Naive thymus-derived CD4-positive, alpha-beta T cell (primary cell): Measurements from ENCODE around the gene SPATA2. TPM values are rescaled to one million over a fixed set of nuclear protein-coding genes. Genes with fewer than 3 reads are reported as not detected.

Experiments used
- ATAC-seq: fragments of 150-1000 bp; cut with Tn5 transposase; 2 replicates; pipeline ENCODE4 v1.10.0; 2021; ENCODE audit warnings: mild to moderate bottlenecking, moderate library complexity
- CTCF ChIA-PET: fragments of 350-600 bp; sonication (Branson Sonifier 250); formaldehyde crosslinking; loops from one replicate; lab custom pipeline; 2021; ENCODE audit warnings: antibody characterized with exemption; lab: Charles Lee
- POLR2A ChIA-PET: fragments of 350-600 bp; sonication (Branson Sonifier 250); formaldehyde crosslinking; loops from one replicate; lab custom pipeline; 2021; ENCODE audit warnings: antibody characterized with exemption, inconsistent platforms; lab: Charles Lee
- DNase-seq, 9 donors: peaks; one replicate each; pipeline versions ENCODE4 v3.0.0 to v3.0.0-alpha.2; 2020 to 2022; ENCODE audit warnings: mixed read lengths in 1 of 9
- H3K27ac ChIP-seq: one replicate; pipeline ENCODE4 v1.7.0; 2013; ENCODE audit warnings: mild to moderate bottlenecking, low read depth, low read length, moderate library complexity
- H3K27me3 ChIP-seq, 2 donors: one replicate each; pipeline ENCODE4 v1.7.0; 2013; ENCODE audit warnings: low read length in 2 of 2, mild to moderate bottlenecking in 2 of 2, moderate library complexity in 2 of 2; ENCODE audit not compliant: control insufficient read depth in 2 of 2, insufficient read depth in 2 of 2
- H3K36me3 ChIP-seq, 3 experiments: 1 replicate in 2 of 3; 2 replicates in 1 of 3; pipeline ENCODE4 v1.7.0; 2013; ENCODE audit warnings: low read length in 3 of 3, mild to moderate bottlenecking in 3 of 3, moderate library complexity in 1 of 3; ENCODE audit not compliant: insufficient read depth in 3 of 3, control insufficient read depth in 2 of 3
- H3K4me1 ChIP-seq, 2 donors: one replicate each; pipeline ENCODE4 v1.7.0; 2013; ENCODE audit warnings: low read length in 2 of 2, mild to moderate bottlenecking in 2 of 2, moderate library complexity in 1 of 2; ENCODE audit not compliant: control insufficient read depth in 2 of 2, insufficient read depth in 2 of 2
- H3K4me3 ChIP-seq: 2 replicates; pipeline ENCODE4 v1.7.0; 2013; ENCODE audit warnings: mild to moderate bottlenecking, low read length
- H3K9me3 ChIP-seq, 3 experiments: 1 replicate in 2 of 3; 2 replicates in 1 of 3; pipeline ENCODE4 v1.7.0; 2013; ENCODE audit warnings: low read length in 3 of 3; ENCODE audit not compliant: control insufficient read depth in 2 of 3
- H3K27ac Mint-ChIP-seq, 9 donors: one replicate each; pipeline ENCODE4 v1.8.0; 2020 to 2022; ENCODE audit warnings: mixed read lengths in 9 of 9, mild to moderate bottlenecking in 8 of 9, moderate library complexity in 5 of 9, inconsistent platforms in 2 of 9
- H3K27me3 Mint-ChIP-seq, 5 donors: one replicate each; pipeline ENCODE4 v1.8.0; 2021 to 2022; ENCODE audit warnings: mixed read lengths in 5 of 5, mild to moderate bottlenecking in 1 of 5
- H3K36me3 Mint-ChIP-seq, 5 donors: one replicate each; pipeline ENCODE4 v1.8.0; 2020 to 2022; ENCODE audit warnings: mixed read lengths in 5 of 5, mild to moderate bottlenecking in 3 of 5, inconsistent platforms in 1 of 5
- H3K4me1 Mint-ChIP-seq, 7 donors: one replicate each; pipeline ENCODE4 v1.8.0; 2020 to 2022; ENCODE audit warnings: mixed read lengths in 7 of 7, mild to moderate bottlenecking in 3 of 7, inconsistent platforms in 1 of 7
- H3K4me3 Mint-ChIP-seq, 10 donors: one replicate each; pipeline ENCODE4 v1.8.0; 2020 to 2022; ENCODE audit warnings: mild to moderate bottlenecking in 10 of 10, mixed read lengths in 10 of 10, moderate library complexity in 6 of 10, inconsistent platforms in 2 of 10
- H3K9me3 Mint-ChIP-seq, 11 donors: one replicate each; pipeline ENCODE4 v1.8.0; 2020 to 2022; ENCODE audit warnings: mixed read lengths in 11 of 11, mild to moderate bottlenecking in 4 of 11, inconsistent platforms in 1 of 11, moderate library complexity in 1 of 11
- intact Hi-C, 2 donors: fragments of 100-400 bp; cut with micrococcal nuclease; formaldehyde crosslinking; loops; one replicate each; pipeline ENCODE4 v1.15.1; 2023
- polyA plus RNA-seq, 2 donors: library from polyadenylated mRNA; unstranded; fragments of 300-500 nt; fragmentation: Illumina TruSeq; gene quantifications; one replicate each; pipeline ENCODE4 v1.2.3, GENCODE V29; 2021
- total RNA-seq, 6 experiments: library from RNA in 5 of 6; stranded (reverse) in 5 of 6; gene quantifications; 1 replicate in 5 of 6; 2 replicates in 1 of 6; pipeline ENCODE4 v1.2.3 and lab custom pipeline; 2021 to 2026

Gene SPATA2
- total and polyA plus RNA-seq, 7 experiments from 2014 or later = 2.7 to 18.4 (median 9.6) TPM

DNA sequence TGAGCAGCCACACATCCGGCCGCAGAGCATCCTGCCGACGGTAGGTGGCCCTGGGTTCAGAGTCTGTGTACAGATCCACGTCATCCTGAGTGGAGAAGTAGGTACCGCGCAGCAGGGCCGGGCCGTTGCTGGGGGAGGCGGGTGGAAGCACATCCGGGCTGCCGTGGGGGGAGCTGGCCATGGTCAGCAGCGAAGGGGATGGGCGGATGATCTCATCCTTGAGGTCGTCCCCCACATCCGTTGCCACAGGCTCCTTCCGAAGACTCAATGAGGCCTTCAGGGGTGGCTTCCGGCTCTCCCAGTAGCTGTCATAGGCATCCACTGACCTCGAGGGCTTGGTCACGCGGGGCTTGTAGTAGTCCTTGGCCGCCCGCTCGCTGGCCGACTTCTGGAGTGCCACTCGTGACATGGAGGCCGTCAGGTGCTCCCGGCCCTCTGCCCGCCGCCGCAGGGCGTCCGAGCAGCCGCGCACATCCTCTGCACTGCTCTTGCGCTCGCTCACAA lies 9.2 kb downstream of the SPATA2 start:
- H3K27me3 Mint-ChIP-seq = no peaks in the 10 kb centered on the region
- POLR2A ChIA-PET = interaction anchor here (0.9 kb wide), 1 partner anchor 9 kb away, joined by 3 read pairs; the partner anchor contains the start of gene SPATA2
- H3K36me3 Mint-ChIP-seq = peaks cover 10 to 39% (median 11%) of the 10 kb centered on the region in 5 donors
- Histone ChIP-seq H3K27ac (no peak overlapping the region), H3K9me3 (no peaks in the 10 kb centered on the region), H3K36me3 (peaks cover 0 to 64% (median 4%) of the 10 kb centered on the region in 3 experiments), H3K27me3 (no peaks in the 10 kb centered on the region), H3K4me3 (no peak overlapping the region), H3K4me1 (no peaks in the 10 kb centered on the region)
- H3K9me3 Mint-ChIP-seq = no peaks in the 10 kb centered on the region
- intact Hi-C loops = no loop called here
- ATAC-seq (no peak), DNase-seq (no peak)
- H3K4me3 Mint-ChIP-seq = no peak overlapping the region
- CTCF ChIA-PET = interaction anchor here (0.9 kb wide), 1 partner anchor 25 kb away, joined by 3 read pairs; no protein-coding TSS in a partner anchor
- H3K27ac Mint-ChIP-seq = no peak overlapping the region
- peaks cover 0 to 12% (median 5%) of the 10 kb centered on the region in 7 donors for H3K4me1 Mint-ChIP-seq

DNA sequence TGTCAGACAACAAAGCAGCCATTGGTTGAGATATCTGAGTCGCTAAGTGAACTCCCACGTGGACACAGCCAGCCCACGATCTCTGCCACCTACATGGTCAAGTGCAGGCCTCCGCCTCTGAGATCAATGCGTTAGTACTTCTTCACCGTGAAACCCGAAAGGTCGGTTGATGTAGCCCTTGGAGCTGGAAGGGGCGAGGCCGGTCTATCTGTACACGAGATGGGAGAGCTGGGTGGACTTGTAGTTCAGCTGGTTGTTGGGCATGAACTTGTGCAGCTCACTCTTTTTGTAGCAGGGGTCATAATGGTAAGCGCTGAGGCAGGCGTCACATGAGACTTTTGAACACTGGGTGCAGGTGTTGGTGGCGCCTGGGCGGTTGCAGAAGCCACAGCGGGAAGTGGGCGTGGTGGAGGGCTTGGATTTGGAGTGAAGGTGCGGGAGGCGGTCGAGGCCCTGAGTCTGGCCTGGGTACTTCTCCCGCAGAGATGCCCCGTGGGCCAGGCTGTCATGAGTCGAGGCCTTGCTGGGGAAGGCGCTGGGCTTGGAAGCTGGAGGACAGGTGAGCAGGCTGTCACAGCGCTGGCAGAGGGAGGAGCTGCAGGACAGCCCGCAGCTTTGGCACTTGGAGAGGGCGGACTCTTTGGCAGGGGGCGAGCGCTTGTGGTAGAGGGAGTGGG lies 9.8 kb downstream of the SPATA2 start:
- Mint-ChIP-seq H3K27ac (no peak overlapping the region), H3K9me3 (no peaks in the 10 kb centered on the region), H3K4me3 (no peak overlapping the region), H3K4me1 (peaks cover 0 to 8% (median 3%) of the 10 kb centered on the region in 7 donors), H3K36me3 (peaks cover 10 to 39% (median 11%) of the 10 kb centered on the region in 5 donors), H3K27me3 (no peaks in the 10 kb centered on the region)
- Histone ChIP-seq H3K27ac (no peak overlapping the region), H3K4me1 (no peaks in the 10 kb centered on the region), H3K36me3 (peaks cover 0 to 64% (median 4%) of the 10 kb centered on the region in 3 experiments), H3K4me3 (no peak overlapping the region), H3K9me3 (no peaks in the 10 kb centered on the region), H3K27me3 (no peaks in the 10 kb centered on the region)
- CTCF ChIA-PET = no interaction called here
- intact Hi-C loops = no loop called here
- POLR2A ChIA-PET = no interaction called here
- DNase-seq (no peak), ATAC-seq (peak; percentile 6)

DNA sequence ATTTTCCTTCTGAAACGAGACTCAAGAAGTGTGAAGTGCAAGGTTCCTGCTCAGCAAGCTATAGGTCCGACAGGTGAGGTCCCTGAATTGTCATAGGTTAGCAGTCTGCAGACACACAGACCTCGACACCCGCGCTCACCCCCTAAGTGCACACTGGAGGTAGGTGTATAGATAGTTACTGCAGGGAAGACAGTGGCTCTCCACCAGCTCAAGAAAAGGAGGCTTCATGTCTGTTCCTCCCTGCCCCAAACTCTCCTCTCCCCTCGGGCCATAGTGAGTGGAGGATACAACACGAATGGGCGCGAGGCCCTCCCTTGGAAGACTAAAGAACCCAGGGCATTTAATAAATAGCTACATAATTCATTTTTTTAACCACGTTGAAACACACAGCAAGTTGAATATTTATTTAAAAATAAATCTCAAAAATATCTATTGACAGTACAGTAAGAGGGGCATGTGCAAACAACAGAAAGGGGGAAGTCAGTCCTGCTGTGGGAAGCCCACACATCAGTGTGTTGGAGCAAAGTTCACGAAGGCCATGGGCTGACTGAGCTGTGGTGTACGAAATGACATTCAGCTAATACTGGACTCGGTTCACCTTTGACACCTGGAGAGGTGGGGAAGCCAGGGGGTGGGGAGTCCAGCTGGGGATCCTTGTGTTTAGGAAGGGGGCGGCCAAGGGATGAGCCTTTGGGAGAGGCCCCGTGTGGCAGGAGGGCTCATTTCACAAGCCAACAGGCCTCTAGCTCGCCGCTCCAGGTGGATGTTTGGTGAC lies 10.7 kb downstream of the SPATA2 start:
- CTCF ChIA-PET = no interaction called here
- no peak for DNase-seq
- peaks cover 10 to 39% (median 11%) of the 10 kb centered on the region in 5 donors for H3K36me3 Mint-ChIP-seq

DNA sequence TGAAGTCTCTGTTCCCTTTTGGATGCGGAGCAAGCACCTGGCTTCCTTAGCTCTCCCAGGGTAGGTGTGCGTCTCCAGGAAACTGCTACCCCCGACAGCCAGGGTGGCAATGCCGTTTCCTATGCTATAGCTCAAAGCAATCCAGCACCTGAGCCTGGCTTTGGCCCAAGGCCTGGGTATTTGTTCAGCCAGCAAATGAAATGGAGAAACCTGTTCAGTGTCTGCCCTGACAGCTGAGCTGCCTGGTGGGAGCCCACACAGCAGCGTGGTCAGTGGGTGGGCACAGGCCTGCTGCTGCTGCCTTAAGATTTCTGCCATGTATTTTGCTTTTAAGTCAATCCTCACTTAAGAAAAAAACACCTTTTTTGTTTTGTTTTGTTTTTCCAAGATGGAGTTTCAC lies 13.7 kb downstream of the SPATA2 start:
- H3K9me3 Mint-ChIP-seq = no peaks in the 10 kb centered on the region
- Histone ChIP-seq H3K27ac (no peak overlapping the region), H3K4me3 (no peak overlapping the region), H3K9me3 (no peaks in the 10 kb centered on the region), H3K36me3 (peaks cover 0 to 27% (median 0%) of the 10 kb centered on the region in 3 experiments), H3K4me1 (no peaks in the 10 kb centered on the region), H3K27me3 (no peaks in the 10 kb centered on the region)
- no peak overlapping the region for H3K27ac Mint-ChIP-seq
- no peaks in the 10 kb centered on the region for H3K27me3 Mint-ChIP-seq
- H3K4me1 Mint-ChIP-seq = peaks cover 0 to 5% (median 3%) of the 10 kb centered on the region in 7 donors
- DNase-seq = no peak
- no peak overlapping the region for H3K4me3 Mint-ChIP-seq
- intact Hi-C loops = no loop called here
- ChIA-PET CTCF (no interaction called here), POLR2A (no interaction called here)
- ATAC-seq = no peak
- peaks cover 10 to 27% (median 11%) of the 10 kb centered on the region in 5 donors for H3K36me3 Mint-ChIP-seq

More for the DNA sequence above, 10.7 kb downstream of the SPATA2 start:
- peaks cover 0 to 6% (median 3%) of the 10 kb centered on the region in 7 donors for H3K4me1 Mint-ChIP-seq
- H3K9me3 Mint-ChIP-seq = no peaks in the 10 kb centered on the region
- Histone ChIP-seq H3K36me3 (peaks cover 0 to 55% (median 2%) of the 10 kb centered on the region in 3 experiments), H3K9me3 (no peaks in the 10 kb centered on the region), H3K27ac (no peak overlapping the region), H3K4me1 (no peaks in the 10 kb centered on the region), H3K27me3 (no peaks in the 10 kb centered on the region), H3K4me3 (no peak overlapping the region)
- no peak overlapping the region for H3K27ac Mint-ChIP-seq
- no peak overlapping the region for H3K4me3 Mint-ChIP-seq
- no peak for ATAC-seq
- intact Hi-C loops = no loop called here
- POLR2A ChIA-PET = interaction anchor here (0.8 kb wide), 1 partner anchor 9 kb away, joined by 3 read pairs; no protein-coding TSS in a partner anchor
- H3K27me3 Mint-ChIP-seq = no peaks in the 10 kb centered on the region

DNA sequence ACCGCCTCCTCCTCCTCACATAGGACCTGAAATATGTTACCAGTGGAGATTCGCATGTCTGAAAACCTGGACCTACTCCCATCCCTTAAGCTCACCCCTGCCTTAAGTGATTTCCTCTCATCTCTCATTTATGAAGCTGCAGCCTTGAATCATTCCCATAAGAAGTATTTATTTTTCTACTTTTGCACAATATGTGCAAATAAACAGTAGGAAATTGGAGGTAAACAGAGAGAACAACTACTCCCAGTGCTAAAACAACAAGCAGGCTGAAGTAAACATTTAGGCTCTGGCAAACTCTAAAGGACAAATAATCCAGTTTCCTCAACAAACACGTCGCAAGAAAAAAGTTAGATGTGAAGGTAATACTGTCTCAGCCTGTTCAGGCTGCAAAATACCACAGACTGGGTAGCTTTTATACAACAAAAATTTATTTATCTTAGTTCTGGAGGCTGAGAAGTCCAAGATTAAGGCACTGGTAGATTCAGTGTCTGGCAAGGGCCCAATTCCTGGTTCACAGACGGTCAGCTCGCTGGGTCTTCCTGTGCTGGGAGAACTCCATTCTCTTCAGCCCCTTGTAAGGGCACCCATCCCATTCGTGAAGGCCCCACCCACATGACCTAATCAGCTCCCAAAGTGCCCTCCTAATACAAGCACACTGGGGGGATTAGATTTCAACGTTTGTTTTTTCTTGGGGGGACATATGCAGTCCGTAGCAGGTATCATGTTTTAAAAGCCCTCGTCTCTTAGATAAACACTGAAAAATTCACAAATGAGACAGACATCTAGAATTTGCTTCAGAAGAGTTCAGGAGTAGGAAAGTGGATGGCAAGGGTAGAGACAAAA lies 15.6 kb downstream of the SPATA2 start:
- ChIA-PET POLR2A (no interaction called here), CTCF (no interaction called here)
- Mint-ChIP-seq H3K4me1 (peaks cover 0 to 7% (median 0%) of the 10 kb centered on the region in 7 donors), H3K9me3 (no peaks in the 10 kb centered on the region), H3K36me3 (peaks cover 2 to 16% (median 5%) of the 10 kb centered on the region in 5 donors), H3K4me3 (no peak overlapping the region), H3K27me3 (no peaks in the 10 kb centered on the region), H3K27ac (no peak overlapping the region)
- H3K27me3 ChIP-seq = no peaks in the 10 kb centered on the region
- no peak overlapping the region for H3K27ac ChIP-seq
- DNase-seq = no peak
- H3K4me3 ChIP-seq = no peak overlapping the region
- H3K9me3 ChIP-seq = no peaks in the 10 kb centered on the region
- no peaks in the 10 kb centered on the region for H3K4me1 ChIP-seq
- ATAC-seq = no peak
- intact Hi-C loops = no loop called here
- peaks cover 0 to 9% (median 0%) of the 10 kb centered on the region in 3 experiments for H3K36me3 ChIP-seq

DNA sequence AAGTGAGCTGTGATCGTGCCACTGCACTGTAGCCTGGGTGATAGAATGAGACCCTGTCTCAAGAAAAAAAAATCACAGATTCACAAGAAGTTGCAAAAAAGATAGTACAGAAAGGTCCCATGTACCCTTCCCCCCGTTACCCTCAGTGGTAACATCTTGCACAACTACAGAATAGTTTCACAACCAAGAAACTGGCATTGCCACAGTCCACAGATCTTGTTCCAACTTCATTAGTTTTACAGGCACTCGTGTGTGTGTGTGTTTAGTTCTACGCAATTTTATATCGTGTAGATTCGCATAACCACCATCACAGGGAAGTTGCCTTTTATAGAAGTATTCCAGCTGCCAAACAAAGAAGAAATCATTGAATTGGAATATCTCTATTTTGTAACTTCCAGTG lies 19.1 kb downstream of the SPATA2 start:
- no peaks in the 10 kb centered on the region for H3K27me3 ChIP-seq
- H3K4me1 ChIP-seq = peaks cover 0 to 7% of the 10 kb centered on the region in 2 donors
- no peak overlapping the region for H3K27ac Mint-ChIP-seq
- H3K9me3 Mint-ChIP-seq = no peaks in the 10 kb centered on the region
- no peak overlapping the region for H3K4me3 Mint-ChIP-seq
- peaks cover 0 to 4% (median 0%) of the 10 kb centered on the region in 3 experiments for H3K36me3 ChIP-seq
- DNase-seq (no peak), ATAC-seq (no peak)
- no peaks in the 10 kb centered on the region for H3K9me3 ChIP-seq
- intact Hi-C loops = no loop called here
- ChIA-PET CTCF (no interaction called here), POLR2A (no interaction called here)
- peaks cover 0 to 18% (median 8%) of the 10 kb centered on the region in 7 donors for H3K4me1 Mint-ChIP-seq
- no peak overlapping the region for H3K27ac ChIP-seq
- H3K4me3 ChIP-seq = no peak overlapping the region
- no peaks in the 10 kb centered on the region for H3K27me3 Mint-ChIP-seq
- H3K36me3 Mint-ChIP-seq = peaks cover 0 to 5% (median 0%) of the 10 kb centered on the region in 5 donors
